Karpas-422 (cell line): ENCODE data around the gene PPP1CB. TPM values are rescaled to one million over a fixed set of nuclear protein-coding genes. Genes with fewer than 3 reads are reported as not detected.
A peak's percentile ranks its signal among the peaks of the same experiment; 100 is the strongest.

Source experiments
- DNase-seq: peaks from one replicate; pipeline ENCODE4 v3.0.0-alpha.2; 2015
- H2AFZ ChIP-seq: fragments of 200-600 bp; sonication (generic); 2 replicates; pipeline ENCODE4 v1.6.1; 2014; ENCODE audit warnings: antibody characterized with exemption, low read length, mixed read lengths
- H3K27ac ChIP-seq: fragments of 200-600 bp; sonication (generic); 2 replicates; pipeline ENCODE4 v1.5.1; 2014; ENCODE audit warnings: mild to moderate bottlenecking, low read length, moderate library complexity
- H3K27me3 ChIP-seq: fragments of 200-600 bp; sonication (generic); 2 replicates; pipeline ENCODE4 v1.6.1; 2014; ENCODE audit warnings: low read length, mixed read lengths
- H3K36me3 ChIP-seq: fragments of 200-600 bp; sonication (generic); 2 replicates; pipeline ENCODE4 v1.6.1; 2014; ENCODE audit warnings: low read length, mixed read lengths; ENCODE audit not compliant: insufficient read depth
- H3K4me1 ChIP-seq: fragments of 200-600 bp; sonication (generic); 2 replicates; pipeline ENCODE4 v1.6.1; 2014; ENCODE audit warnings: mild to moderate bottlenecking, low read length, mixed read lengths
- H3K4me2 ChIP-seq: fragments of 200-600 bp; sonication (generic); 2 replicates; pipeline ENCODE4 v1.6.1; 2014; ENCODE audit warnings: low read length, low read depth, mild to moderate bottlenecking; ENCODE audit not compliant: poor library complexity, severe bottlenecking
- H3K4me3 ChIP-seq: fragments of 200-600 bp; sonication (generic); 2 replicates; pipeline ENCODE4 v1.5.1; 2014; ENCODE audit warnings: mild to moderate bottlenecking, antibody characterized with exemption, low read length, mixed read lengths
- H3K79me2 ChIP-seq: fragments of 200-600 bp; sonication (generic); 2 replicates; pipeline ENCODE4 v1.6.1; 2014; ENCODE audit warnings: mild to moderate bottlenecking, low read length, mixed read lengths
- H3K9ac ChIP-seq: fragments of 200-600 bp; sonication (generic); 2 replicates; pipeline ENCODE4 v1.6.0; 2014; ENCODE audit warnings: low read length
- H3K9me2 ChIP-seq: fragments of 200-600 bp; sonication (generic), shearing (Covaris generic); replicated peaks from 2 replicates; pipeline ENCODE4 v1.6.0; 2014; ENCODE audit warnings: mild to moderate bottlenecking, low read length, moderate library complexity; ENCODE audit not compliant: insufficient read depth
- H3K9me3 ChIP-seq: fragments of 300-700, 200-600 bp; sonication (generic); 2 replicates; pipeline ENCODE4 v1.6.1; 2014; ENCODE audit warnings: low read length, mixed read lengths
- H4K20me1 ChIP-seq: fragments of 200-600 bp; sonication (generic); 2 replicates; pipeline ENCODE4 v1.6.1; 2014; ENCODE audit warnings: mild to moderate bottlenecking, antibody characterized with exemption, low read length, low read depth; ENCODE audit not compliant: insufficient read depth
- total RNA-seq: library from RNA; depleted of rRNA; stranded (reverse); fragments of >200 nt; shearing (Covaris generic); gene quantifications from 2 replicates; pipeline ENCODE4 v1.2.3, GENCODE V29; 2014; ENCODE audit warnings: low replicate concordance

The PPP1CB gene
- total RNA-seq, 1 experiment from 2014 or later = 134 TPM

- no peak for DNase-seq
- Histone ChIP-seq H3K4me3 (no peak overlapping the region), H3K9me3 (no peaks in the 10 kb centered on the region), H3K36me3 (peaks cover 68% of the 10 kb centered on the region), H3K9me2 (no peaks in the 10 kb centered on the region), H4K20me1 (0 out of 2 replicates have a peak, but pooled peaks cover 4% of the 10 kb centered on the region), H3K27me3 (no peaks in the 10 kb centered on the region), H3K4me2 (no peak overlapping the region), H3K4me1 (no peaks in the 10 kb centered on the region), H3K27ac (no peak overlapping the region), H3K79me2 (peaks cover 48% of the 10 kb centered on the region), H3K9ac (no peak overlapping the region), H2AFZ (no peak overlapping the region)
These were observed 50.1 kb downstream of the PPP1CB start for GRCh38 chr2:28801726-28802125.

- Histone ChIP-seq H3K9me2 (no peaks in the 10 kb centered on the region), H3K4me1 (no peaks in the 10 kb centered on the region), H2AFZ (no peak overlapping the region), H3K27me3 (no peaks in the 10 kb centered on the region), H3K4me3 (no peak overlapping the region), H3K4me2 (no peak overlapping the region), H3K27ac (no peak overlapping the region), H3K79me2 (peaks cover 35% of the 10 kb centered on the region), H4K20me1 (0 out of 2 replicates have a peak, but pooled peaks cover 4% of the 10 kb centered on the region), H3K9ac (no peak overlapping the region), H3K9me3 (no peaks in the 10 kb centered on the region), H3K36me3 (peaks cover 61% of the 10 kb centered on the region)
- DNase-seq = no peak
These were observed 51.4 kb downstream of the PPP1CB start for GRCh38 chr2:28802975-28803429.

GRCh38 chr2:28809927-28810326, 58.3 kb downstream of the PPP1CB start:
- Histone ChIP-seq H3K9me2 (no peaks in the 10 kb centered on the region), H3K4me1 (no peaks in the 10 kb centered on the region), H3K79me2 (no peaks in the 10 kb centered on the region), H3K36me3 (peaks cover 7% of the 10 kb centered on the region; the same call in 1 of the 2 replicates), H2AFZ (no peak overlapping the region), H3K27ac (no peak overlapping the region), H3K27me3 (no peaks in the 10 kb centered on the region), H3K4me3 (no peak overlapping the region), H4K20me1 (no peaks in the 10 kb centered on the region), H3K4me2 (no peak overlapping the region), H3K9ac (no peak overlapping the region), H3K9me3 (no peaks in the 10 kb centered on the region)
- DNase-seq = no peak

DNA sequence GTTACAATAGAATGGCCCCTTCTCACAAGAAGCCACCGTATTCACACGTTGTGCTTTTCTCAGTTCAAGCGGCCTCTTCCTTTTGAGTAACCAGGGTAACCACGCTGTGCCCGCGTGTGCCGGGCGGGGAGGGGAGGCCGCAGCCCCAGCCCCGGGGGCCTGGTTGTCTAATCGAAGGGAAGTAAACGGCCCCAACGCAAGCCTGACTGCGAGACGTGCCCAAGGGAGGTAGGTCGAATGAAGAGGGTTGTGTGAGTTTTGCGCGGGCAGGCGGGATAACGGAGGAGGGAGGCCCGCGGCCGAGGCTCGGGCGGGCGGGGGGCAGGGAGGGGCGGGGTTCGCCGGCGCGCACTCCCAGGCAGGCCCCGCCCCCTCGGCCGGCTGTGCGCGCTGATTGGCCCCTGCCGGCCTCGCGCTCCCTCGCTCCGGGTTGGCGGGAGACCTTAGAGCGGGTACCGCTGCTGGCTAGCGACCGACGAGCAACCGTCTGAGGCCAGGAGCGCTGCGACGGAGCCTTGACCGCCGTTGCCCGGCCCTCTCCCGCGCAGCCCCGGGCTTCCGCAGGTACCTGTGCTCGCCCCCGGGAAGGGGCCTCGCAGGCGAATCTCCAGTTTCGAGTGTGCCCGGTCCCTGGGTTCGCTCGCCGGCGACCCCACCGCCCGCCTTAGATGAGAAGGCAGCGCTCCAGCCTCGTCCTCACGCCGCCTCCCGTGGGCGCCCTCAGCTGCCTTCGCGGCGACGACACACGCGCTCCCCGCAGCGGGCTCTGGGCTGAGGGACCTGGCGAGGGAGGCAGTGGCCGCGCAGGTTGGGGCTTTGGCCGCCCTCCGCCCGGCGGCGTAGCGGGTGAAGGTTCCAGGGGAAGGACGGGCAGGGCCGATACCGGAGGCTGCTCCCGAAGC, 59.0 kb downstream of the PPP1CB start, which contains the start of gene SPDYA:
Gene SPDYA (plus strand): TSS at position 451 of the 902 bp plus-strand sequence. CDS start 5,181 bp downstream, outside the sequence.
- Histone ChIP-seq H3K9me3 (no peaks in the 10 kb centered on the region), H4K20me1 (no peaks in the 10 kb centered on the region), H3K79me2 (no peaks in the 10 kb centered on the region), H3K27me3 (no peaks in the 10 kb centered on the region), H3K27ac (no peak within 1 kb of the TSS), H2AFZ (no peak within 1 kb of the TSS), H3K9me2 (no peaks in the 10 kb centered on the region), H3K4me3 (no peak within 1 kb of the TSS), H3K4me2 (no peak within 1 kb of the TSS), H3K9ac (no peak within 1 kb of the TSS), H3K36me3 (peaks cover 2% of the 10 kb centered on the region; the same call in 1 of the 2 replicates), H3K4me1 (no peaks in the 10 kb centered on the region)
- DNase-seq = no peak

DNA sequence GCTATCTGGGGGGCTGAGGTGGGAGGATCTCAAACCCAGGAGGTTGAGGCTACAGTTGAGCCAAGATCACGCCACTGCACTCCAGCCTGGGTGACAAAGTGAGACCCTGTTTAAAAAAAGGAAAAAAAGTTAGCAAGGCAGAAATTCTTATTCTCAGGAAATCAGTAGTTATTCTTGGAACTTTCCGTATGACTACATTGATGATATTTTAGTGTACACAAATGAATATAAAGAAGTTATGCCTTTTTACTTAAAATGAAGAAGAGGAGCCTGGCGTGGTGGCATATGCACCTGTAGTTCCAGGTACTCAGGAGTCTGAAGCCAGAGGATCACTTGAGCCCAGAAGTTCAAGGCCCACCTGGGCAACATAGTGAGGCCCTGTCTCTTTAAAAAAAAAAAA, 66.4 kb downstream of the PPP1CB start:
- DNase-seq = no peak
- Histone ChIP-seq H4K20me1 (no peaks in the 10 kb centered on the region), H2AFZ (no peak overlapping the region), H3K4me1 (peaks cover 3% of the 10 kb centered on the region), H3K9me2 (no peaks in the 10 kb centered on the region), H3K36me3 (no peaks in the 10 kb centered on the region), H3K9me3 (no peaks in the 10 kb centered on the region), H3K27ac (no peak overlapping the region), H3K27me3 (no peaks in the 10 kb centered on the region), H3K4me2 (no peak overlapping the region), H3K79me2 (no peaks in the 10 kb centered on the region), H3K4me3 (no peak overlapping the region), H3K9ac (no peak overlapping the region)

DNA sequence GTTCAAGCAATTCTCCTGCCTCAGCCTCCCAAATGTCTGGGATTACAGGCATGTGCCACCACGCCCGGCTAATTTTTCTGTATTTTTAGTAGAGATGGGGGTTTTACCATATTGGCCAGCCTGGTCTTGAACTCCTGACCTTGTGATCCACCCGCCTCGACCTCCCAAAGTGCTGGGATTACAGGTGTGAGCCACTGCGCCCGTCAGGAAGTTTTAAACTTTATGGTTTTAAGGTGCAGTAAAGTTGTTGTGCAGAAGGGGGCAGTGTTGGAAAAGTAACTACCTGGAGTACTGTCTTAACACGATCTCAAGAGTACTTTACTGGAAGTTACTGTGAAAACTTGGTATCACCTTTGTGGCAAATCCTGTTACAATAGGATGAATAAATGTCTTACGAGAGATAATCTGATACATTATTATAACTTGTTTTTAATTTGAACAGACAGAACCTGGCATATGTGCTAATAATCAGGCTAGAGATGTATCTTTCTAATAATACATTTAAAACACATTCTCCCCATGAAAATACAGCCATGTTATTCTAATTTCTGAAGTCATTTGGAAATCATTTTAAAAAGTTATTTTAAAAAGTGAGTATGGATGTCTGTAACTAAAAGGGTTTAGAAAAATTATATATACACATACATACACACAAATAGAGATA, 69.8 kb downstream of the PPP1CB start:
- Histone ChIP-seq H4K20me1 (no peaks in the 10 kb centered on the region), H3K9ac (no peak overlapping the region), H3K79me2 (no peaks in the 10 kb centered on the region), H3K36me3 (0 out of 2 replicates have a peak, but pooled peaks cover 5% of the 10 kb centered on the region), H3K4me2 (peak overlapping the region; percentile 31), H3K9me3 (no peaks in the 10 kb centered on the region), H3K4me3 (no peak overlapping the region), H3K9me2 (no peaks in the 10 kb centered on the region), H3K27ac (no peak overlapping the region), H3K4me1 (peaks cover 3% of the 10 kb centered on the region), H2AFZ (no peak overlapping the region), H3K27me3 (no peaks in the 10 kb centered on the region)
- DNase-seq = peak; percentile 82

- Histone ChIP-seq H3K9ac (no peak overlapping the region), H4K20me1 (no peaks in the 10 kb centered on the region)
- no peak for DNase-seq
These were observed 70.4 kb downstream of the PPP1CB start for GRCh38 chr2:28822036-28822435.

DNA sequence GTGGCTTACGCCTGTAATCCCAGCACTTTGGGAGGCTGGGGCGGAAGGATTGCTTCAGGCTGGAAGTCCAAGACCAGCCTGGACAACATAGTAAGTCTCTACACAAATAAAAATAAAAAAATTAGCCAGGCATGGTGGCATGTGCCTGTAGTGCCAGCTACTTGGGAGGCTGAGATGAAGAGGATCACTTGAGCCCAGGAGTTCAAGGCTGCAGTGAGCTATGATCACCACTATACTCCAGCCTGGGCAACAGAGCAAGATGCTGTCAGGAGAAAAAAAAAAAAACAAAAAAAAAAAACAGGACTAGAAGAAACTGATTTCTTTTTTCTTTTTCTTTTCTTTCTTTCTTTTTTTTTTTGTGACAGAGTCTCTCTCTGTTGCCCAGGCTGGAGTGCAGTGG, 72.6 kb downstream of the PPP1CB start:
- no peak overlapping the region for H3K9ac ChIP-seq
- no peaks in the 10 kb centered on the region for H3K9me2 ChIP-seq
- no peak for DNase-seq
- H4K20me1 ChIP-seq = no peaks in the 10 kb centered on the region
- H3K27me3 ChIP-seq = no peaks in the 10 kb centered on the region
- no peak overlapping the region for H3K4me3 ChIP-seq
- no peaks in the 10 kb centered on the region for H3K9me3 ChIP-seq
- peaks cover 3% of the 10 kb centered on the region for H3K4me1 ChIP-seq
- H3K79me2 ChIP-seq = no peaks in the 10 kb centered on the region
- H3K36me3 ChIP-seq = peaks cover 16% of the 10 kb centered on the region
- no peak overlapping the region for H3K27ac ChIP-seq
- H3K4me2 ChIP-seq = no peak overlapping the region
- H2AFZ ChIP-seq = no peak overlapping the region

More at GRCh38 chr2:28822036-28822435, 70.4 kb downstream of the PPP1CB start:
- Histone ChIP-seq H3K4me1 (peaks cover 3% of the 10 kb centered on the region), H3K79me2 (no peaks in the 10 kb centered on the region), H3K36me3 (0 out of 2 replicates have a peak, but pooled peaks cover 5% of the 10 kb centered on the region), H3K9me2 (no peaks in the 10 kb centered on the region), H3K27ac (no peak overlapping the region), H2AFZ (no peak overlapping the region), H3K4me3 (no peak overlapping the region), H3K9me3 (no peaks in the 10 kb centered on the region), H3K27me3 (no peaks in the 10 kb centered on the region), H3K4me2 (no peak overlapping the region)
